K562 (cell line): Measurements from ENCODE around the gene WWOX. TPM values are rescaled to one million over a fixed set of nuclear protein-coding genes. Genes with fewer than 3 reads are reported as not detected.

Experiments used
- ATAC-seq: fragments of 200-7000 bp; cut with Tn5 transposase; 3 replicates; pipeline ENCODE4 v1.9.1; 2020; ENCODE audit warnings: moderate library complexity
- BruUV-seq: library from RNA; stranded (reverse); fragments of 400-500 nt; replicated peaks from 2 replicates; lab custom pipeline; 2021; lab: Mats Ljungman, UMichigan
- CTCF ChIA-PET: fragments of 300-600 bp; formaldehyde crosslinking; extraction: SDS; loops from one replicate; lab custom pipeline; 2021; ENCODE audit warnings: low intra/inter-chr PET ratio; lab: Yijun Ruan, JAX
- POLR2A ChIA-PET: fragments of 300-600, 350-650 bp; sonication (Branson Sonifier 250); formaldehyde crosslinking; extraction: SDS; loops from one replicate; lab custom pipeline; 2021; ENCODE audit warnings: antibody characterized with exemption, inconsistent platforms; lab: Yijun Ruan, JAX
- DNase-seq, 4 experiments: peaks; one replicate each; pipeline versions ENCODE4 v3.0.0 to v3.0.0-alpha.2; 2011 to 2018; ENCODE audit warnings: low spot score in 3 of 4, mixed read lengths in 3 of 4; ENCODE audit errors: extremely low read depth in 1 of 4
- FAIRE-seq: peaks from 2 replicates; lab custom pipeline; 2011; peaks lifted over from hg19 to GRCh38; lab: Jason Lieb, UNC
- H2AFZ ChIP-seq: 2 replicates; pipeline ENCODE4 v1.6.0; 2011; ENCODE audit warnings: low read depth, low read length, control low read depth, inconsistent platforms
- H3K27ac ChIP-seq: fragments of 200-600 bp; 3 replicates; pipeline ENCODE4 v1.8.0; 2011; ENCODE audit warnings: low read depth, mild to moderate bottlenecking, control low read depth, inconsistent platforms, low read length, moderate library complexity, mixed read lengths; ENCODE audit errors: extremely low read depth
- H3K27me3 ChIP-seq, 2 experiments: fragments of 300-600 bp in 1 of 2; 2 replicates in 1 of 2; 3 replicates in 1 of 2; pipeline versions ENCODE4 v1.6.0 to v1.8.0; 2011; ENCODE audit warnings: inconsistent platforms in 2 of 2, low read length in 2 of 2, mild to moderate bottlenecking in 1 of 2, mixed read lengths in 1 of 2, moderate library complexity in 1 of 2; ENCODE audit not compliant: control insufficient read depth in 2 of 2, insufficient read depth in 2 of 2
- H3K36me3 ChIP-seq: fragments of 300-600 bp; 3 replicates; pipeline ENCODE4 v1.8.0; 2011; ENCODE audit warnings: mild to moderate bottlenecking, low read length, inconsistent platforms; ENCODE audit not compliant: control insufficient read depth, insufficient read depth
- H3K4me1 ChIP-seq, 2 experiments: fragments of 200-600 bp in 1 of 2; replicated peaks in 1 of 2; 2 replicates in 1 of 2; 3 replicates in 1 of 2; pipeline versions ENCODE4 v1.5.1 to v1.8.0; 2011; ENCODE audit warnings: inconsistent platforms in 2 of 2, low read length in 2 of 2, mild to moderate bottlenecking in 1 of 2, mixed read lengths in 1 of 2, moderate library complexity in 1 of 2; ENCODE audit not compliant: control insufficient read depth in 2 of 2, insufficient read depth in 2 of 2
- H3K4me2 ChIP-seq: 2 replicates; pipeline ENCODE4 v1.6.1; 2011; ENCODE audit warnings: low read length, control low read depth, inconsistent platforms, mixed read lengths; ENCODE audit not compliant: insufficient read depth
- H3K4me3 ChIP-seq: fragments of 200-600 bp; sonication (generic), shearing (Covaris generic); 2 replicates; pipeline ENCODE4 v1.5.1; 2016; ENCODE audit warnings: control low read depth, inconsistent platforms
- H3K79me2 ChIP-seq: fragments of 200-600 bp; 3 replicates; pipeline ENCODE4 v1.8.0; 2011; ENCODE audit warnings: low read length, inconsistent platforms; ENCODE audit not compliant: control insufficient read depth, insufficient read depth
- H3K9ac ChIP-seq, 2 experiments: 2 replicates each; pipeline versions ENCODE4 v1.6.0 to v1.6.1; 2011; ENCODE audit warnings: low read depth in 2 of 2, low read length in 2 of 2, control low read depth in 1 of 2, inconsistent platforms in 1 of 2, mild to moderate bottlenecking in 1 of 2, mixed read lengths in 1 of 2; ENCODE audit not compliant: insufficient read depth in 1 of 2
- H3K9me1 ChIP-seq: one replicate; pipeline ENCODE4 v1.6.0; 2011; ENCODE audit warnings: inconsistent platforms, mild to moderate bottlenecking, low read length, moderate library complexity; ENCODE audit not compliant: control insufficient read depth, insufficient read depth
- H3K9me3 ChIP-seq: replicated peaks from 2 replicates; pipeline ENCODE4 v1.5.1; 2011; ENCODE audit warnings: low read depth, low read length, inconsistent platforms; ENCODE audit not compliant: control insufficient read depth, insufficient read depth
- H4K20me1 ChIP-seq: replicated peaks from 2 replicates; pipeline ENCODE4 v1.6.1; 2011; ENCODE audit warnings: low read length, inconsistent platforms, mixed read lengths; ENCODE audit not compliant: control insufficient read depth, insufficient read depth
- EP400 ChIP-seq: fragments of 450-650 bp; IDR thresholded peaks from 2 replicates; pipeline ENCODE4 v1.6.1; 2017; ENCODE audit warnings: antibody characterized with exemption, mild to moderate bottlenecking, moderate library complexity
- MTA3 ChIP-seq: fragments of 450-650 bp; formaldehyde crosslinking; IDR thresholded peaks from 2 replicates; pipeline ENCODE4 v1.6.1; 2017; ENCODE audit warnings: mild to moderate bottlenecking, borderline replicate concordance
- PCBP2 ChIP-seq: fragments of 200-400 bp; formaldehyde crosslinking; IDR thresholded peaks from 2 replicates; pipeline ENCODE4 v1.6.1; 2018; ENCODE audit warnings: low read length, low read depth, mild to moderate bottlenecking, moderate library complexity; ENCODE audit not compliant: poor library complexity, severe bottlenecking
- ZFP36 ChIP-seq: fragments of 150-350 bp; IDR thresholded peaks from 2 replicates; pipeline ENCODE4 v1.6.1; 2018; ENCODE audit warnings: low read length, low read depth; ENCODE audit not compliant: partially characterized antibody
- ZKSCAN8 ChIP-seq: fragments of 200-800 bp; sonication (Bioruptor generic); IDR thresholded peaks from 2 replicates; pipeline ENCODE4 v1.6.1; 2016; ENCODE audit warnings: missing genetic modification characterization, missing compliant biosample characterization
- ZNF583 ChIP-seq: fragments of 250-450 bp; sonication (Bioruptor Pico); IDR thresholded peaks from 2 replicates; pipeline ENCODE4 v1.4.0; 2020
- ZNF766 ChIP-seq: fragments of 200-800 bp; sonication (Bioruptor generic); conservative IDR thresholded peaks from 2 replicates; pipeline ENCODE4 v1.6.1; 2016; ENCODE audit warnings: missing genetic modification characterization, missing compliant biosample characterization
- WGBS: fragments of 100-300 bp; shearing (Covaris generic); methylation state at CpG from one replicate; pipeline ENCODE4 v1.1.6; 2016; ENCODE audit warnings: low coverage, mixed read lengths; ENCODE audit not compliant: insufficient coverage; ENCODE audit errors: missing lambda C conversion rate; 5-methylcytosine and 5-hydroxymethylcytosine counted together
- in situ Hi-C: fragments of 300-500 bp; cut with MboI; formaldehyde crosslinking; loops from 4 replicates; pipeline ENCODE4 v1.15.0; 2018; ENCODE audit warnings: inconsistent platforms, mixed read lengths
- intact Hi-C: fragments of 100-400 bp; cut with micrococcal nuclease; formaldehyde crosslinking; loops from 2 replicates; pipeline ENCODE4 v1.14.2; 2022
- polyA plus RNA-seq, 8 experiments: library from polyadenylated mRNA; depleted of rRNA in 4 of 8; stranded (reverse) in 5 of 8; unstranded in 3 of 8; fragments of >200 nt; fragmentation: Nextera tagmentation in 2 of 8; fragmentation: Illumina TruSeq in 1 of 8; extraction: Ambion mirVana in 2 of 8; extraction: Trizol in 1 of 8; gene quantifications; 2 replicates each; pipeline versions ENCODE4 v1.2.1 to v1.2.3, GENCODE V29; 2011 to 2014; ENCODE audit warnings: inconsistent platforms in 1 of 8, missing spikeins in 1 of 8
- total RNA-seq, 7 experiments: library from RNA; depleted of rRNA in 6 of 7; stranded (reverse); fragments of >200 nt in 6 of 7; fragmentation: Illumina TruSeq in 2 of 7; extraction: Trizol in 2 of 7; gene quantifications; 2 replicates each; pipeline versions ENCODE4 v1.2.1 to v1.2.3, GENCODE V29; 2011 to 2021; ENCODE audit warnings: low replicate concordance in 1 of 7
- TF ChIP-seq, protein P1 (sequence below), 2 experiments: IDR thresholded peaks; 2 replicates each; pipeline ENCODE4 v1.6.1; 2012; ENCODE audit warnings: improper control_type of control experiment in 2 of 2, low read depth in 2 of 2, low read length in 2 of 2, borderline replicate concordance in 1 of 2
- TF ChIP-seq, protein P2 (sequence below): fragments of 250-450 bp; sonication (Bioruptor Pico); IDR thresholded peaks from 2 replicates; pipeline ENCODE4 v1.4.0; 2020; ENCODE audit warnings: mild to moderate bottlenecking, moderate library complexity
- TF ChIP-seq, protein P3 (sequence below): fragments of 250-450 bp; sonication (Bioruptor Pico); IDR thresholded peaks from 2 replicates; pipeline ENCODE4 v1.5.0; 2021

WWOX gene
- total and polyA plus RNA-seq, 9 of the 15 experiments (the other 6 are each of a cell fraction or from before 2014, with no cell fraction given) = 1.6 to 22.7 (median 8.1) TPM

DNA sequence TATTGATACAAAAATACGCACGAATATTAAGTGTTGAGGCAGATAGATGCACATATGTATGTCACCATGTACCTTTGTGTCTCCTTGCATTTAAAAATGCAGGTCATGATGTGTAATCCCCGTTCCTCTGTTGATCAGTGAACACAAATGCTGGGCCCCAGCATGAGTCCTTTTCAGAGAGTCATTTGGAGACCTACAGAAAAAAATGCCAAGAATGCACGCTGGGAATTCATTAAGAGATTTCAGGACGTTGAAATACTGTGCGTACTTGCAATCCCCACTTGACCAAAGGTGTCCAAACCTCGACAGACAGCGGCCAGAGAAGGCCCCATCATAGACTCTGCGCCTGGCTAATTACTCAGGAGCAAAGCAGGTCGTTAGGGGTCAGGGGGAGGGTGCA, 1005.1 kb downstream of the WWOX start:
- no TSS peak for BruUV-seq
- ChIA-PET CTCF (no interaction called here), POLR2A (no interaction called here)
- H3K79me2 ChIP-seq = no peaks in the 10 kb centered on the region
- H3K9me1 ChIP-seq = no peaks in the 10 kb centered on the region
- no peak overlapping the region for H3K9ac ChIP-seq
- H2AFZ ChIP-seq = no peak overlapping the region
- no peak overlapping the region for H3K4me3 ChIP-seq
- no peak overlapping the region for H3K27ac ChIP-seq
- intact Hi-C loops (no loop called here), in situ Hi-C loops (no loop called here)
- no peaks in the 10 kb centered on the region for H3K4me1 ChIP-seq
- ATAC-seq = no peak
- no peaks in the 10 kb centered on the region for H3K36me3 ChIP-seq
- no peaks in the 10 kb centered on the region for H3K9me3 ChIP-seq
- peaks cover 6 to 8% of the 10 kb centered on the region in 2 experiments; a peak in 3 of 5 replicates for H3K27me3 ChIP-seq
- DNase-seq = no peak
- H3K4me2 ChIP-seq = no peak overlapping the region
- no peak for TF ChIP-seq ZNF766
- no peak for TF ChIP-seq ZKSCAN8 (CRISPR knock-in tag)
- FAIRE-seq = peak; percentile 23
- H4K20me1 ChIP-seq = no peaks in the 10 kb centered on the region
- WGBS = 1% methylated on average over 10 of the region's 10 CpGs

DNA sequence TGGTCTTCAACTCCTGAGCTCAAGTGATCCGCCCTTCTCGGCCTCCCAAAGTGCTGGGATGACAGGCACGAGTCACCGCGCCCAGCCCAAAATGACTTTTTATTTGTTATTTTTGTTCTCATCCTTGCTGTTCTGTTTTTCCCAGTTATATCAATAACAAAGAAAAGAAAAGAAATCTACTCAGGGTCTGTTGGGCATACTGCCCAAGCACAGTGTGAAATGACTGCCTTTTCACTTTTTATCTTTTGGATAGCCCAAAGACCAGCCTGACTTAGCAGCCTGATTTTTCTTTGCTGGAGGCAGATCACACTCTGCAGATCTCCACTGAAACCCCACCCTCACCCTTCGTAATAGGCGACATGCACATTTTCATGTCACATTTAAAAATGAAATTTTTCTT, 1007.8 kb downstream of the WWOX start:
- Histone ChIP-seq H3K9ac (no peak overlapping the region), H2AFZ (no peak overlapping the region), H3K4me1 (no peaks in the 10 kb centered on the region), H4K20me1 (no peaks in the 10 kb centered on the region), H3K4me2 (no peak overlapping the region), H3K4me3 (no peak overlapping the region), H3K27me3 (peaks cover 6 to 8% of the 10 kb centered on the region in 2 experiments; a peak in 3 of 5 replicates), H3K36me3 (no peaks in the 10 kb centered on the region), H3K27ac (no peak overlapping the region), H3K9me1 (no peaks in the 10 kb centered on the region), H3K79me2 (no peaks in the 10 kb centered on the region), H3K9me3 (no peaks in the 10 kb centered on the region)
- DNase-seq = no peak
- ATAC-seq = no peak
- CTCF ChIA-PET = no interaction called here
- 5% methylated on average over 7 of the region's 7 CpGs for WGBS
- POLR2A ChIA-PET = no interaction called here
- BruUV-seq = no TSS peak
- intact Hi-C loops (no loop called here), in situ Hi-C loops (no loop called here)
- no peak for FAIRE-seq
- TF ChIP-seq ZNF766 (no peak), ZFP36 (no peak), EP400 (no peak), PCBP2 (no peak), ZNF583 (CRISPR knock-in tag) (no peak), MTA3 (no peak)
- TF ChIP-seq, protein P1, sequence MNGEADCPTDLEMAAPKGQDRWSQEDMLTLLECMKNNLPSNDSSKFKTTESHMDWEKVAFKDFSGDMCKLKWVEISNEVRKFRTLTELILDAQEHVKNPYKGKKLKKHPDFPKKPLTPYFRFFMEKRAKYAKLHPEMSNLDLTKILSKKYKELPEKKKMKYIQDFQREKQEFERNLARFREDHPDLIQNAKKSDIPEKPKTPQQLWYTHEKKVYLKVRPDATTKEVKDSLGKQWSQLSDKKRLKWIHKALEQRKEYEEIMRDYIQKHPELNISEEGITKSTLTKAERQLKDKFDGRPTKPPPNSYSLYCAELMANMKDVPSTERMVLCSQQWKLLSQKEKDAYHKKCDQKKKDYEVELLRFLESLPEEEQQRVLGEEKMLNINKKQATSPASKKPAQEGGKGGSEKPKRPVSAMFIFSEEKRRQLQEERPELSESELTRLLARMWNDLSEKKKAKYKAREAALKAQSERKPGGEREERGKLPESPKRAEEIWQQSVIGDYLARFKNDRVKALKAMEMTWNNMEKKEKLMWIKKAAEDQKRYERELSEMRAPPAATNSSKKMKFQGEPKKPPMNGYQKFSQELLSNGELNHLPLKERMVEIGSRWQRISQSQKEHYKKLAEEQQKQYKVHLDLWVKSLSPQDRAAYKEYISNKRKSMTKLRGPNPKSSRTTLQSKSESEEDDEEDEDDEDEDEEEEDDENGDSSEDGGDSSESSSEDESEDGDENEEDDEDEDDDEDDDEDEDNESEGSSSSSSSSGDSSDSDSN (IDR thresholded peaks at IDR 0.05; ENCODE audit: borderline replicate concordance in 1 of 2, low read depth in 2 of 2, low read length in 2 of 2) = no peak
- TF ChIP-seq, protein P2, sequence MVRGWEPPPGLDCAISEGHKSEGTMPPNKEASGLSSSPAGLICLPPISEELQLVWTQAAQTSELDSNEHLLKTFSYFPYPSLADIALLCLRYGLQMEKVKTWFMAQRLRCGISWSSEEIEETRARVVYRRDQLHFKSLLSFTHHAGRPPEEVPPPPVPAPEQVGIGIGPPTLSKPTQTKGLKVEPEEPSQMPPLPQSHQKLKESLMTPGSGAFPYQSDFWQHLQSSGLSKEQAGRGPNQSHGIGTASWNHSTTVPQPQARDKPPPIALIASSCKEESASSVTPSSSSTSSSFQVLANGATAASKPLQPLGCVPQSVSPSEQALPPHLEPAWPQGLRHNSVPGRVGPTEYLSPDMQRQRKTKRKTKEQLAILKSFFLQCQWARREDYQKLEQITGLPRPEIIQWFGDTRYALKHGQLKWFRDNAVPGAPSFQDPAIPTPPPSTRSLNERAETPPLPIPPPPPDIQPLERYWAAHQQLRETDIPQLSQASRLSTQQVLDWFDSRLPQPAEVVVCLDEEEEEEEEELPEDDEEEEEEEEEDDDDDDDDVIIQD (CRISPR knock-in tag) = no peak
- TF ChIP-seq, protein P3, sequence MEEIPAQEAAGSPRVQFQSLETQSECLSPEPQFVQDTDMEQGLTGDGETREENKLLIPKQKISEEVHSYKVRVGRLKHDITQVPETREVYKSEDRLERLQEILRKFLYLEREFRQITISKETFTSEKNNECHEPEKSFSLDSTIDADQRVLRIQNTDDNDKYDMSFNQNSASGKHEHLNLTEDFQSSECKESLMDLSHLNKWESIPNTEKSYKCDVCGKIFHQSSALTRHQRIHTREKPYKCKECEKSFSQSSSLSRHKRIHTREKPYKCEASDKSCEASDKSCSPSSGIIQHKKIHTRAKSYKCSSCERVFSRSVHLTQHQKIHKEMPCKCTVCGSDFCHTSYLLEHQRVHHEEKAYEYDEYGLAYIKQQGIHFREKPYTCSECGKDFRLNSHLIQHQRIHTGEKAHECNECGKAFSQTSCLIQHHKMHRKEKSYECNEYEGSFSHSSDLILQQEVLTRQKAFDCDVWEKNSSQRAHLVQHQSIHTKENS (CRISPR knock-in tag) = no peak
